Activated CD4-positive, alpha-beta T cell treated with anti-CD3 and anti-CD28 coated beads for 48 hours (primary cell): ENCODE results near the gene KRT33A.

Experiments
- DNase-seq: peaks from one replicate; pipeline ENCODE4 v3.0.0-alpha.2; 2020

Gene KRT33A

DNA sequence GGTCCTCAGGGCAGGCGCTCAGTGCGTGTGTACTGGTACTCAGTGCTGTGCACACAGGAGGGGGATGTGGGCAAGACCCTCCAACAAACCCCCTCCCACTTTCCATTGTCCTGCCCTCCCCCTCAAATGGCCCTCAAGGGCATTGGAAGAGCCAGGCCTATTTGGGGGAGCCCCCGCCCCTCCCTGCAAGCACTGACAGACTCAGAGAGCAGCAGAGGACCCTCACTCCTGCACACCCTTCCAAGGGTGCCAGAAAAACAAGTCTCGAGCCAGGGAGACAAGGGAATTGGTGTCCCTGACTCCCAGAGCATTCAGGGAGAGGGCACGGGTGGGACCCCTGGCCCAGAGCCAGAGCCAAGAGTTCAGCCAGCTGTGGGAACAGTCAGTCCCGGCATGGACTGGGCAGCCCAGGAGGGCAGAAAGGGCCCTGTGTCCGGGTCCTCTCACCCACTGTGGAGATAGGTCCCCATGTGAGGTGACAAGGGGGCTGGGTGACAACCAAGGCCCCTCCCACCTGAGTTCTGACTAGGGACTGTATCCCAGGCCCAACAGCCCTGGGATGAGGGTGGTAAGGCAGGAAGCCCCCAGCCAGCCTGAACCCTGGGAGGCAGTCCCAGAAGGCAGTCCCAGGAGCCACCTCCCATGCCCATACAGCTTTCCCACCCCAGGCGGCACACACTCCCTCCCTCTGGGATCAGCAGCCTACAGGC lies 23.1 kb downstream of the KRT33A start:
- no peak for DNase-seq

- DNase-seq: no peak
Measured at GRCh38 chr17:41326173-41327145, 24.2 kb downstream of the KRT33A start.

- DNase-seq: no peak
Measured at GRCh38 chr17:41325611-41326010, 25.0 kb downstream of the KRT33A start.

DNA sequence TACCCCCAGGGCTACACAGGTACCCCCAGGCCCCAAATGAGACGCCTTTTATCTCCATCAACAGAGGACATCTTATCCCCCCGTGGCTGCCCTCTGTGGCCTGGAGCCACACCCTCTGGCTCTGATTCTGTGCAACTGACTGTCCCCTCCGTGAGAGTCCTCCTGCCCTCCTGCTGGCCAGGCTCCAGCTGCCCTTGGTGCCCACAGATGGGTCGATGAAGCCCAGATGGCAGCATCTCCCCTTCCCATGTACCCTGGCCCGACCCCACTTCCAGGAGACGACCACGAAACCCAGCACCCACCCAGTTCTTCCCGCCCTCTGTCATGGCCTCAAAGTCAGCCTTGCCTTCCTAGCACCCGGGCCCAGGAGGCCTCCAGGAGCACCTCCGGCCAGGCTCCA lies 25.5 kb downstream of the KRT33A start:
- no peak for DNase-seq

DNA sequence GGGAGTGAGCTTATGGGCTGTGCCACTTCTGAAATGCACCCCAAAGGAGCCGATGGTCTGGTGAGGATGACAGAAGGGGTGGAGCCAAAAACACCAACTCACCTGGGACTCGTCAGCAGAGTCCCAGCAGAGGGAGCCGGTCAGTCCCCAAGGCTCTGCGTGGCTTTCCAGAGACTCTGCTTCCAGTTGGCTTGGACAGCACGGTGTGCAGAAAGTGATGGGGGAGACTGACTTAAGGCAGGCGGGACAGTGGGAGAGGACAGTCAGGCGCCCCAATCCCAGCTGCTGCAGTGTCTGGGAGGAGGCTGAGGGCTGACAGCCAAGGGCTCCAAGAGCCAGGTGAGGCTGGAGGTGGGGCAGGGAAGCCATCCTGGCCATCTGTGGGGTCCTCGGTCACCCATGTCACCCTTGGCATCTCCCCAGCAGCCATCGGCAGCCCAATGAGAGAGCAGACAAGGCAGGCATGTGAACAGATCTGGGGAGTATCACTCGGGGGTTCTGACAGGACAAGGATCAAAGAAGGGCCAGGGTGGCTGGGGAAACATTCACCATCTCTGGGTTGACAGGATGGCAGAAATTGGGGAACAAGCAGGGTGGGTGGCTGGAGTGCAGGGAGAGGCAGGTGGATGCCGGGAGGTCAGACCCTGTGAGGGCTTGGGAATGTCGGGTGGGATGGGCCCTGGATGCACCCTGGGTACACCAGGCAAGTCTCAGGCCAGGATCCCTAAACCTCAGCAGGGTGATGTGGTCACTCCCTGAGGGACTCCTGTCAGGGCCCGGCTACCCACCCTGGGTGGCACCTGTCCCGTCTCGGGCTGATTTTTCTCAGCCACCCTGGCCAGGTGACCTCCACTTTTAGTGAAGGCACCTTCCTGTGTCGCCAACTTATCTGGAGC lies 26.2 kb downstream of the KRT33A start:
- peak; percentile 25 for DNase-seq

GRCh38 chr17:41322903-41323895 lies 27.4 kb downstream of the KRT33A start:
- no peak for DNase-seq

DNA sequence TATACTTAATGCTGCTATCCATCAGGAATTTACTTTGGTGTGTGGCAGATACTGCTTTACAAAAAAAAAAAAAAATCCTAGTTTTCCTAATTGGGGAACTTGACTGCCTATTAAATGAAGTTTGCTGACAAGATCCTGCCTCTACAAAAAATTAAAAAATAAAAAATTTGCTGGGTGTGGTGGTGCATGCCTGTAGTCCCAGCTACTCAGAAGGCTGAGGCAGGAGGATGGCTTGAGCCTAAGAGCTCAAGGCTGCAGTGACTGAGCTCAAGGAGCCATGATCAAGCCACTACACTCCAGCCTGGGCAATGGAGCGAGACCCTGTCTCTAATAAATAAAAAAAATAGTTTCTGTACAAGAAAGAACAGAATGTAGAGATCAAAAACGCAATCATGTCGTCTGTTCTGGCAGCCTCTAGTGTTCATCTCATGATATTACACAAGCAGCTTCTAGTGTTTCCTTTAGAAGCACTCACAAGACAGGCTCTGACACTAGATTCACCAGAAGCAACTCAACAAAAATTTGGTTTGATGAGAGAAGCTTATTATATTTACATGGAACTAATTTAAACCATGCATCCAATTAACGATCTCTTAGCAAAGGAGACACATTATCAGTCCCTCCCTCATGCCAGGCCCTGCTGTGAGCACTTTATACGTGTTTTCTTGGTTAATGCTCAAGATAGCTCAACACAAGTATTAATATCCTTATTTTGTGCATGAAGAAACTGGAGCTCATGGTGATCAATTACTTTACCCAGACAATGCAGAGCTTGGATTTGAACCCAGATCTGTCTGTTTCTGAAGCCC lies 28.3 kb downstream of the KRT33A start:
- DNase-seq: no peak

DNA sequence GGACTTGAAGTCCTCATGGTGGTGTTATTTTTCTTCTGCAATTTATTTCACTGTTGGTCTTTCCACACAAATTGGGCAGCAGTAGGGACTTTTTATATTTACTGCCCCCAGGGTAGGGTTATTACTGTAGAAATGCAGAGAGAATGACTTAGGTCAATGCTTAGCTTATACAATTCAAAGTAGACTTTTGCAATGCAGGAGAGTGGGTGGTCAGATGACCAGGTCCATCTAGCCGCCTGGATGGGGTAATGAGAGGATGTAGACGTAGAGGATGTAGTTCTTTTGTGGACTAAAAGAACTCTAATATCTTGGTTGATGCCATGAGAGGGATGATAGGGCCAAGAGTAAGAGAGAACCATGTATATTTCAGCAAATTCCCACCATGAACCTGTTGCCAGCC lies 32.4 kb downstream of the KRT33A start:
- DNase-seq: no peak

- no peak for DNase-seq
Measured at GRCh38 chr17:41315814-41316445, 34.7 kb downstream of the KRT33A start.

- DNase-seq: no peak
Measured at GRCh38 chr17:41315204-41315794, 35.3 kb downstream of the KRT33A start, which contains the start of gene KRTAP17-1. Gene KRTAP17-1 (minus strand): TSS chr17:41315710. CDS start chr17:41315650, 60 bp downstream.

- no peak for DNase-seq
Measured at GRCh38 chr17:41311111-41311510, 39.5 kb downstream of the KRT33A start.

DNA sequence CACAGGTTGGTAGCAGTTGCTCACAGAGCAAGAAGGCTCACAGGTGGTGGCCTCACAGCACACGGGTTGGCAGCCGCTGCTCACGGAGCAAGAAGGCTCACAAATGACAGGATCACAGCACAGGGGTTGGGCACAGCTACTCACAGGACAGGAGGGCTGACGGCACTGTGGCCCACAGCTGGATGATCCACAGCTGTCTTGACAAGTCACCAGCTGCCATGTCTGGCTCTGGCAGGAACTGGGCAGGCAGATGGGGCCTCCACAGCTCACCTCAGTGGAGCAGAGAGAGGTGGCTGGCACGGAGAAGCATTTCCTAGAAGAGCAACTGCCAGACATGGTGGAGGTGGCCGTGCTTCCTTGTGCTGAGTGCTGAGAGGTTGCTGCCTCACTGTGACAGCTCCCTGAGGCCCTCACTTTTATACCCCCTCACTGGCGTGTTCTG lies 41.7 kb downstream of the KRT33A start, which contains the start of gene KRTAP16-1:
TSS of gene KRTAP16-1 (minus strand) at position 392 of the 442 bp plus-strand sequence. CDS start at position 336, 56 bp downstream.
- peak; percentile 47 for DNase-seq

DNA sequence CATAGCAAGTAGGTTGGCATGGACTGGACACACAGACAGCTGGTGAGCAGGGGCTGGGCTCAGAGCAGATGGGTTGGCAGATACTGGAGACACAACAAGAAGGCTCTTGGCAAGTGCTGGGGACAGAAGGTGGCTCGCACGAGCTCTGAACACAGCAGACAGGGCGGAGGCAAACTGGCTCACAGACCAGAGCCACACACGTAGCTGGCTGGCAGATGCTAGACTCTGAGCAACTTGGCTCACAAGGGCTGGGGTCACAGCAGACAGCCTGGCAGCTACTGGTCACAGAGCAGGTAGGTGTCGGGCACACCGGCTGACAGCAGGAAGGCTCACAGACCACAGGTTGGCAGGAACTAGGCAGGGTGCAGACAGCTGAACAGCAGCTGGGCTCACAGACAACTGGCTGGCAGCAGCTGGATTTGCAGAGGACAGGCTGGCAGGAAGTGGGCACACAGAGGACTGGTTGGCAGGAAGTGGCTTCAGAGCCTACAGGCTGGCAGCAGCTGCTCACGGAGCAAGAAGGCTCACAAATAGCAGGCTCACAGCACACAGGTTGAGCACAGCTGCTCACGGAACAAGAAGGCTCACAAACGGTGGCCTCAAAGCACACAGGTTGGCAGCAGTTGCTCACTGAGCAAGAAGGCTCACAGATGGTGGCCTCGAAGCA lies 42.2 kb downstream of the KRT33A start:
- peak; percentile 53 for DNase-seq

GRCh38 chr17:41307647-41308046 lies 43.0 kb downstream of the KRT33A start:
- no peak for DNase-seq

- DNase-seq: no peak
Measured at GRCh38 chr17:41304091-41304490, 46.5 kb downstream of the KRT33A start.

DNA sequence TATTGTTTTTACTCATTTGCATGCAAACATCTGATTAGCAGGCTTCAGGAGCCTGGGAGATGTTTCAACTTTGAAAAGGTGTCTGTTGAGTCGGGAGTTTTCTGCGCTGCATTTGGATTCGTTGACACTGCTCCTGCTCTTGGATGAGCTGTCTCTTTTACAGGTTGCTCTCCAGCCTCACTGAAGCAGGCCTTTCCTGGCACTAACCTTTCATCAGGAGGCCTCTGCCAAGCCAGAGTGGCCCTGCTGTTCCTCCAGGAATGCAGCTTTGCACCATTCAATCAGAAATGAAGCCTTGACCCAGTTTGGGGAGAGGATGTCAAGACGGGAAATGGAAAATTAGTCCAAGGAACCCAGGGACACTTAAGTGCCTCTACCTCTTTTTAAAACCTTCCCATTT lies 47.6 kb downstream of the KRT33A start:
- no peak for DNase-seq

DNA sequence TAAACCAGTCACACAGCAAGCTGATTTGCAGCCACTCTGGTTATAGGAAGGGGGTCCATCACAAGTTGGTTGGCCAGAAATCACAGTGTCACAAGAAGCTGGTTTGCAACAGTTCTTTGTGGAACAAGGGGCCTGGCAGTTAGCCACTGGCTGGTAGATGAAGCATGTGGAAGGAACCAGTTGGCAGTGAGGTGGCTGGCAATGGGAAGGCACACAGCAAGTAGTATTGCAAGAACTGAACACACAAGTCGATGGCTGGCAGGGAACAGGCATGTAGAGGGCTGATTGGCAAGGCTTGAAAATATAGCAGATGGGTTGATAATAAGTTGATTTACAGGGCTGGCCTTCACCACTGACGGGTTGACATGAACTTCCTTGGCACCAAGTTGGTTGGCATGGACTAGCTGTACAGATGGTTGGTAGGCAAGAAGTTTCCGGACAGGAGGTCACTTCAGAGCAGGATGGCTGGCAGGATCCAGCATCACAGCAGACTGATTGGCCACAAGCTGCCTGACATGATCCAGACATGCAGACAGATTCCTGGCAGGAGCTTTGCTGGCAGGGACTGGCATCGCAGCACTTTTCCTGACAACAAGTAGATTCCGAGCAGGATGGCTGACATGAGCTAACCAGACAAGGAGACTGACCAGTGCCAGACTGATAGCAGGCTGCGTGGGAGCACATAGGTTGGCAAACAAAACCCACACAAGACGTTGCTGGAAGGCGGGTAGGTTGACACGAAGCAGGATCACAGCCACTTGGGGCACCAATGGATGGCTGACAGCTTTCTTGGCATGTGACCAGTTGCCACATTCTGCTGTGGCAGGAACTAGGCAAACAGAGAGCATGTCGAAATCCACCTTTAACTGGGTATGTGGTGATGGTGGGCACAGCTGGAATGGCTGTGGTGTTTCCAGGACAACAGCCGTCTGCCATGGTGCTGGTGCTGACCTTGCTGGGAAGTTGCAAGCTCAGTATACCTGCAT lies 48.4 kb downstream of the KRT33A start, which contains the start of gene KRTAP29-1:
TSS of gene KRTAP29-1 (minus strand) at position 936 of the 986 bp plus-strand sequence. CDS start at position 936, 0 bp downstream.
- no peak for DNase-seq
